Right lobe of liver (tissue), 4 donors: Measurements from ENCODE around the gene KCNK7.
A peak's percentile ranks its signal among the peaks of the same experiment; 100 is the strongest.

Experiments used
- POLR2A ChIP-seq: fragments of 450-650 bp; IDR thresholded peaks from one replicate; pipeline ENCODE4 v1.6.1; 2017; ENCODE audit warnings: antibody characterized with exemption, mild to moderate bottlenecking
- TF ChIP-seq, protein P1 (sequence below), 4 donors: fragments of 200-600 bp in 3 of 4; fragments of 450-650 bp in 1 of 4; IDR thresholded peaks; one replicate each; pipeline versions ENCODE4 v1.5.1 to v1.8.0; 2016 to 2022; ENCODE audit warnings: antibody characterized with exemption in 4 of 4, mild to moderate bottlenecking in 2 of 4
- donor health status: DM: no; HTN: no; CAD: no.
- donor health status: DM: no; HTN: no; CAD: no.
- donor health status: DM: no; HTN: yes; CAD: no.

GRCh38 chr11:65615229-65615949, 19.8 kb upstream of the KCNK7 start, which contains the start of gene PCNX3:
- TF ChIP-seq, protein P1, sequence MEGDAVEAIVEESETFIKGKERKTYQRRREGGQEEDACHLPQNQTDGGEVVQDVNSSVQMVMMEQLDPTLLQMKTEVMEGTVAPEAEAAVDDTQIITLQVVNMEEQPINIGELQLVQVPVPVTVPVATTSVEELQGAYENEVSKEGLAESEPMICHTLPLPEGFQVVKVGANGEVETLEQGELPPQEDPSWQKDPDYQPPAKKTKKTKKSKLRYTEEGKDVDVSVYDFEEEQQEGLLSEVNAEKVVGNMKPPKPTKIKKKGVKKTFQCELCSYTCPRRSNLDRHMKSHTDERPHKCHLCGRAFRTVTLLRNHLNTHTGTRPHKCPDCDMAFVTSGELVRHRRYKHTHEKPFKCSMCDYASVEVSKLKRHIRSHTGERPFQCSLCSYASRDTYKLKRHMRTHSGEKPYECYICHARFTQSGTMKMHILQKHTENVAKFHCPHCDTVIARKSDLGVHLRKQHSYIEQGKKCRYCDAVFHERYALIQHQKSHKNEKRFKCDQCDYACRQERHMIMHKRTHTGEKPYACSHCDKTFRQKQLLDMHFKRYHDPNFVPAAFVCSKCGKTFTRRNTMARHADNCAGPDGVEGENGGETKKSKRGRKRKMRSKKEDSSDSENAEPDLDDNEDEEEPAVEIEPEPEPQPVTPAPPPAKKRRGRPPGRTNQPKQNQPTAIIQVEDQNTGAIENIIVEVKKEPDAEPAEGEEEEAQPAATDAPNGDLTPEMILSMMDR (IDR thresholded peaks at IDR 0.05), result no peak
- peak; percentile 58 for TF ChIP-seq POLR2A
